HL-60 (cell line): Measurements from ENCODE around the gene ZDHHC17.

Experiments used
- DNase-seq, 2 experiments: peaks; one replicate each; pipeline ENCODE4 v3.0.0-alpha.2; 2010 to 2020; ENCODE audit warnings: low read depth in 1 of 2, low spot score in 1 of 2
- H3K27ac ChIP-seq: fragments of 250-450 bp; sonication (Bioruptor Pico); replicated peaks from 2 replicates; pipeline ENCODE4 v1.5.1; 2020; ENCODE audit warnings: mild to moderate bottlenecking, moderate library complexity
- H3K27me3 ChIP-seq: fragments of 250-450 bp; sonication (Bioruptor Pico); 2 replicates; pipeline ENCODE4 v1.5.1; 2021; ENCODE audit warnings: mild to moderate bottlenecking, moderate library complexity; ENCODE audit not compliant: insufficient read depth, poor library complexity, severe bottlenecking
- H3K4me3 ChIP-seq: replicated peaks from 2 replicates; pipeline ENCODE4 v1.5.1; 2011; ENCODE audit warnings: mild to moderate bottlenecking, control low read depth, low read length; ENCODE audit not compliant: insufficient read depth
- CTCF ChIP-seq: IDR thresholded peaks from one replicate; pipeline ENCODE4 v1.5.1; 2011; ENCODE audit warnings: low read length, control low read depth, inconsistent platforms; ENCODE audit not compliant: insufficient read depth
- GABPA ChIP-seq: IDR thresholded peaks from 2 replicates; pipeline ENCODE4 v1.6.1; 2012; ENCODE audit warnings: low read depth
- POLR2AphosphoS5 ChIP-seq: IDR thresholded peaks from 2 replicates; pipeline ENCODE4 v1.6.1; 2012; ENCODE audit warnings: low read depth
- REST ChIP-seq: IDR thresholded peaks from 2 replicates; pipeline ENCODE4 v1.6.1; 2012; ENCODE audit warnings: low read depth; ENCODE audit not compliant: insufficient replicate concordance
- SPI1 ChIP-seq: IDR thresholded peaks from 2 replicates; pipeline ENCODE4 v1.6.1; 2012; ENCODE audit warnings: low read depth, mild to moderate bottlenecking, borderline replicate concordance

The ZDHHC17 gene

GRCh38 chr12:76715332-76715731 is 48.6 kb upstream of the ZDHHC17 start:
- Histone ChIP-seq H3K4me3 (no peak overlapping the region), H3K27me3 (no peaks in the 10 kb centered on the region), H3K27ac (no peak overlapping the region)
- TF ChIP-seq POLR2AphosphoS5 (no peak), REST (no peak), GABPA (no peak), SPI1 (no peak), CTCF (no peak)
- no peak for DNase-seq

GRCh38 chr12:76717314-76717713 is 46.6 kb upstream of the ZDHHC17 start:
- TF ChIP-seq CTCF (no peak), SPI1 (no peak), REST (no peak), POLR2AphosphoS5 (no peak), GABPA (no peak)
- H3K27me3 ChIP-seq: no peaks in the 10 kb centered on the region
- H3K27ac ChIP-seq: no peak overlapping the region
- no peak for DNase-seq
- no peak overlapping the region for H3K4me3 ChIP-seq

GRCh38 chr12:76719171-76720041 is 44.5 kb upstream of the ZDHHC17 start:
- Histone ChIP-seq H3K27ac (no peak overlapping the region), H3K4me3 (no peak overlapping the region), H3K27me3 (no peaks in the 10 kb centered on the region)
- no peak for DNase-seq
- no peak for TF ChIP-seq GABPA
- no peak for TF ChIP-seq POLR2AphosphoS5
- TF ChIP-seq REST: no peak
- no peak for TF ChIP-seq SPI1
- no peak for TF ChIP-seq CTCF
